HG03064 (cell line): Measurements from ENCODE around the gene GRPR.

Source experiments
- ATAC-seq: cut with Tn5 transposase; IDR thresholded peaks from one replicate; pipeline ENCODE4 v1.9.1; 2021; ENCODE audit warnings: low read depth; ENCODE audit not compliant: unreplicated experiment

GRPR gene

GRCh38 chrX:16123222-16123786, at the start of gene GRPR:
TSS of gene GRPR (plus strand) at chrX:16123565. CDS start at chrX:16123954, 389 bp downstream.
- ATAC-seq, result peak; percentile 60

- ATAC-seq, result no peak
Observed at GRCh38 chrX:16075087-16075486, 48.3 kb upstream of the GRPR start.

- no peak for ATAC-seq
Observed at GRCh38 chrX:16076834-16077233, 46.5 kb upstream of the GRPR start.

GRCh38 chrX:16077811-16078210, 45.6 kb upstream of the GRPR start:
- ATAC-seq, result no peak

GRCh38 chrX:16081357-16081756, 42.0 kb upstream of the GRPR start:
- no peak for ATAC-seq

- no peak for ATAC-seq
Observed at GRCh38 chrX:16082470-16083085, 40.8 kb upstream of the GRPR start.

- ATAC-seq, result no peak
Observed at GRCh38 chrX:16087076-16087475, 36.3 kb upstream of the GRPR start.

GRCh38 chrX:16089086-16089485, 34.3 kb upstream of the GRPR start:
- no peak for ATAC-seq

GRCh38 chrX:16096141-16096540, 27.2 kb upstream of the GRPR start:
- ATAC-seq, result no peak

GRCh38 chrX:16100673-16101072, 22.7 kb upstream of the GRPR start:
- no peak for ATAC-seq

- ATAC-seq, result no peak
Observed at GRCh38 chrX:16101581-16101980, 21.8 kb upstream of the GRPR start.

- no peak for ATAC-seq
Observed at GRCh38 chrX:16103625-16104024, 19.7 kb upstream of the GRPR start.

GRCh38 chrX:16112428-16112827, 10.9 kb upstream of the GRPR start:
- no peak for ATAC-seq

- no peak for ATAC-seq
Observed at GRCh38 chrX:16113978-16114565, 9.3 kb upstream of the GRPR start.

GRCh38 chrX:16114611-16115010, 8.8 kb upstream of the GRPR start:
- no peak for ATAC-seq

- ATAC-seq, result peak; percentile 84
Observed at GRCh38 chrX:16119353-16120220, 3.8 kb upstream of the GRPR start.

- no peak for ATAC-seq
Observed at GRCh38 chrX:16120431-16120830, 2.9 kb upstream of the GRPR start.

- ATAC-seq, result no peak
Observed at GRCh38 chrX:16124201-16124600, 836 bp downstream of the GRPR start.

- ATAC-seq, result no peak
Observed at GRCh38 chrX:16125520-16126149, 2.3 kb downstream of the GRPR start.

- ATAC-seq, result no peak
Observed at GRCh38 chrX:16130707-16131106, 7.3 kb downstream of the GRPR start.

GRCh38 chrX:16134936-16135335, 11.6 kb downstream of the GRPR start:
- ATAC-seq, result no peak
